ENCODE results near the gene PRKAR1A. TPM values are rescaled to one million over a fixed set of nuclear protein-coding genes. Genes with fewer than 3 reads are reported as not detected.

PRKAR1A gene
- total RNA-seq, 1 experiment from 2014 or later: 158 TPM

DNA sequence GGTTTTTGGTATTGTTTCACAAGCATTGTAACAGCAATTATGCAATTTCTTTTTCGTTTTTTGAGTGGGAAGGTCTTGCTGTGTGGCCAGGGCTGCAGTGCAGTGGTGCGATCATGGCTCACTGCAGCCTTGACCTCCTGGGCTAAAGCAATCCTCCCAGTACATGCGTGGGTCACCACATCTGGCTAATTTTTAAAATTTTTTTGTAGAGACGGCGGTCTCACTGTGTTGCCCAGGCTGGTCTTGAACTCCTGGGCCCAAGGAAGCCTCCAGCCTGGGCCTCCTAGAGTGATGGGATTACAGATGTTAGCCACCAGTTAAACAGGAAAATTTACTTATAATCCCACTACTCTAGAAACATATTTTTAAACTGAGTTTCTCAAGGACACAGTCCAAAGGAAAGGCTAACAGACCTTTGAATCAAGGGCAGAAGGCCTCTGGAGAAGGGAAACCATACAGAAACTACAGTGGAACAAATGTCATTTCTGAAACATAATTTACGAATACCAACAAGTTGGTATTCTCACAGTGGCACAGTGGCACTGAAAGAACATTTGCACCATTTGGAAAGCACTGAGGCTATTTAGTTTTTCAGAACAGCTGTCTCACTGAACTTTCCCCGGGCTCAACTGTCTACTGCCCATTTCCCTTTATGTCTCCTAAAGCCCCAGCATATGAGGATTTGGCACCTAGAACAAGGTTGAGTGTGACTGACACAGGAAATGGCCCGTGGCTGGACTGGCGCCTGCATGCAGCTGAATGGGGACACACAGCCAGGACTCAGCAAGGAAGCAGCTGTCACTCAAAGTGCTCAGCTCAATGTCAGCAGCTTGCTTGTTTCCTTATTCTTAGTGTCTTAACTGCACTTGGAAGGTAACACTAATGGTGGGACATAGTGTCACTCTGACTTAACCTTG is 2.8 kb upstream of the PRKAR1A start:
- Mint-ChIP-seq H3K9me3 (peaks cover 2% of the 10 kb centered on the region; the same call in 1 of the 2 replicates), H3K27ac (no peak overlapping the region), H3K4me1 (peaks cover 31% of the 10 kb centered on the region), H3K27me3 (ENCODE audit: low read depth) (no peaks in the 10 kb centered on the region; the same call in 1 of the 2 replicates), H3K36me3 (no peaks in the 10 kb centered on the region), H3K4me3 (no peak overlapping the region)
- DNase-seq (ENCODE audit: low spot score) (no peak), ATAC-seq (no peak)
- POLR2A ChIA-PET: no interaction called here
- TF ChIP-seq ETV6 (CRISPR knock-in tag; IDR thresholded peaks at IDR 0.05) (no peak), ATF1 (CRISPR knock-in tag; IDR thresholded peaks at IDR 0.05) (no peak), ZNF121 (CRISPR knock-in tag; IDR thresholded peaks at IDR 0.05) (no peak), IRF2 (CRISPR knock-in tag; IDR thresholded peaks at IDR 0.05; ENCODE audit: borderline replicate concordance, low read depth) (no peak), ZNF423 (CRISPR knock-in tag; IDR thresholded peaks at IDR 0.05) (no peak), NFE2L1 (CRISPR knock-in tag; IDR thresholded peaks at IDR 0.05) (no peak), MYBL2 (CRISPR knock-in tag; IDR thresholded peaks at IDR 0.05) (no peak), FOXP1 (CRISPR knock-in tag; IDR thresholded peaks at IDR 0.05; ENCODE audit: borderline replicate concordance) (no peak), JAZF1 (CRISPR knock-in tag; IDR thresholded peaks at IDR 0.05) (no peak), SMAD4 (CRISPR knock-in tag; IDR thresholded peaks at IDR 0.05) (no peak), RORB (CRISPR knock-in tag; IDR thresholded peaks at IDR 0.05) (no peak), PRRX2 (CRISPR knock-in tag; IDR thresholded peaks at IDR 0.05) (no peak), RELA (CRISPR knock-in tag; IDR thresholded peaks at IDR 0.05; ENCODE audit: borderline replicate concordance) (no peak), TCF7 (CRISPR knock-in tag; IDR thresholded peaks at IDR 0.05; ENCODE audit: low read depth) (no peak)
- TF ChIP-seq, protein P1, sequence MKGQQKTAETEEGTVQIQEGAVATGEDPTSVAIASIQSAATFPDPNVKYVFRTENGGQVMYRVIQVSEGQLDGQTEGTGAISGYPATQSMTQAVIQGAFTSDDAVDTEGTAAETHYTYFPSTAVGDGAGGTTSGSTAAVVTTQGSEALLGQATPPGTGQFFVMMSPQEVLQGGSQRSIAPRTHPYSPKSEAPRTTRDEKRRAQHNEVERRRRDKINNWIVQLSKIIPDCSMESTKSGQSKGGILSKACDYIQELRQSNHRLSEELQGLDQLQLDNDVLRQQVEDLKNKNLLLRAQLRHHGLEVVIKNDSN (CRISPR knock-in tag; IDR thresholded peaks at IDR 0.05): no peak
- TF ChIP-seq, protein P2, sequence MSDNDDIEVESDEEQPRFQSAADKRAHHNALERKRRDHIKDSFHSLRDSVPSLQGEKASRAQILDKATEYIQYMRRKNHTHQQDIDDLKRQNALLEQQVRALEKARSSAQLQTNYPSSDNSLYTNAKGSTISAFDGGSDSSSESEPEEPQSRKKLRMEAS (CRISPR knock-in tag; IDR thresholded peaks at IDR 0.05): no peak
- TF ChIP-seq, protein P3, sequence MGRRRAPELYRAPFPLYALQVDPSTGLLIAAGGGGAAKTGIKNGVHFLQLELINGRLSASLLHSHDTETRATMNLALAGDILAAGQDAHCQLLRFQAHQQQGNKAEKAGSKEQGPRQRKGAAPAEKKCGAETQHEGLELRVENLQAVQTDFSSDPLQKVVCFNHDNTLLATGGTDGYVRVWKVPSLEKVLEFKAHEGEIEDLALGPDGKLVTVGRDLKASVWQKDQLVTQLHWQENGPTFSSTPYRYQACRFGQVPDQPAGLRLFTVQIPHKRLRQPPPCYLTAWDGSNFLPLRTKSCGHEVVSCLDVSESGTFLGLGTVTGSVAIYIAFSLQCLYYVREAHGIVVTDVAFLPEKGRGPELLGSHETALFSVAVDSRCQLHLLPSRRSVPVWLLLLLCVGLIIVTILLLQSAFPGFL (CRISPR knock-in tag; IDR thresholded peaks at IDR 0.05; ENCODE audit: borderline replicate concordance): no peak
- TF ChIP-seq, protein P4, sequence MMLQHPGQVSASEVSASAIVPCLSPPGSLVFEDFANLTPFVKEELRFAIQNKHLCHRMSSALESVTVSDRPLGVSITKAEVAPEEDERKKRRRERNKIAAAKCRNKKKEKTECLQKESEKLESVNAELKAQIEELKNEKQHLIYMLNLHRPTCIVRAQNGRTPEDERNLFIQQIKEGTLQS (CRISPR knock-in tag; conservative IDR thresholded peaks at IDR 0.05): no peak
- TF ChIP-seq, protein P5, sequence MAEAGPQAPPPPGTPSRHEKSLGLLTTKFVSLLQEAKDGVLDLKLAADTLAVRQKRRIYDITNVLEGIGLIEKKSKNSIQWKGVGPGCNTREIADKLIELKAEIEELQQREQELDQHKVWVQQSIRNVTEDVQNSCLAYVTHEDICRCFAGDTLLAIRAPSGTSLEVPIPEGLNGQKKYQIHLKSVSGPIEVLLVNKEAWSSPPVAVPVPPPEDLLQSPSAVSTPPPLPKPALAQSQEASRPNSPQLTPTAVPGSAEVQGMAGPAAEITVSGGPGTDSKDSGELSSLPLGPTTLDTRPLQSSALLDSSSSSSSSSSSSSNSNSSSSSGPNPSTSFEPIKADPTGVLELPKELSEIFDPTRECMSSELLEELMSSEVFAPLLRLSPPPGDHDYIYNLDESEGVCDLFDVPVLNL (CRISPR knock-in tag; IDR thresholded peaks at IDR 0.05; ENCODE audit: borderline replicate concordance, low read depth): no peak
- TF ChIP-seq, protein P6, sequence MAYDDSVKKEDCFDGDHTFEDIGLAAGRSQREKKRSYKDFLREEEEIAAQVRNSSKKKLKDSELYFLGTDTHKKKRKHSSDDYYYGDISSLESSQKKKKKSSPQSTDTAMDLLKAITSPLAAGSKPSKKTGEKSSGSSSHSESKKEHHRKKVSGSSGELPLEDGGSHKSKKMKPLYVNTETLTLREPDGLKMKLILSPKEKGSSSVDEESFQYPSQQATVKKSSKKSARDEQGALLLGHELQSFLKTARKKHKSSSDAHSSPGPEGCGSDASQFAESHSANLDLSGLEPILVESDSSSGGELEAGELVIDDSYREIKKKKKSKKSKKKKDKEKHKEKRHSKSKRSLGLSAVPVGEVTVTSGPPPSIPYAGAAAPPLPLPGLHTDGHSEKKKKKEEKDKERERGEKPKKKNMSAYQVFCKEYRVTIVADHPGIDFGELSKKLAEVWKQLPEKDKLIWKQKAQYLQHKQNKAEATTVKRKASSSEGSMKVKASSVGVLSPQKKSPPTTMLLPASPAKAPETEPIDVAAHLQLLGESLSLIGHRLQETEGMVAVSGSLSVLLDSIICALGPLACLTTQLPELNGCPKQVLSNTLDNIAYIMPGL (CRISPR knock-in tag; IDR thresholded peaks at IDR 0.05): no peak
- CTCF ChIA-PET: no interaction called here

Data from WTC11 (cell line).